ENCODE results near the gene TCF4. TPM values are rescaled to one million over a fixed set of nuclear protein-coding genes. Genes with fewer than 3 reads are reported as not detected.

Gene TCF4
- total RNA-seq, 1 experiment from 2014 or later: 143 TPM

GRCh38 chr18:55376387-55376786 lies 211.6 kb downstream of the TCF4 start:
- Histone ChIP-seq H3K36me3 (ENCODE audit: insufficient read depth, low read length, poor library complexity, severe bottlenecking) (no peaks in the 10 kb centered on the region), H3K9me3 (ENCODE audit: low read depth, low read length, poor library complexity, severe bottlenecking) (peaks cover 5% of the 10 kb centered on the region), H3K4me3 (ENCODE audit: low read depth, low read length, poor library complexity, severe bottlenecking) (no peak overlapping the region), H3K27ac (ENCODE audit: low read depth, low read length, poor library complexity, severe bottlenecking) (no peak overlapping the region), H3K27me3 (replicated peaks; ENCODE audit: insufficient read depth, low read depth, low read length, poor library complexity) (no peaks in the 10 kb centered on the region), H3K4me1 (ENCODE audit: insufficient read depth, low read length, poor library complexity, severe bottlenecking) (peaks cover 8% of the 10 kb centered on the region)
- CTCF ChIA-PET: no interaction called here
- POLR2A ChIA-PET (ENCODE audit: low non-redundant PET): no interaction called here
- BruUV-seq (replicated peaks): no TSS peak
- no peak for DNase-seq (ENCODE audit: low spot score)
- TF ChIP-seq CTCF (conservative IDR thresholded peaks at IDR 0.05; ENCODE audit: low read depth, low read length) (no peak), EZH2 (IDR thresholded peaks at IDR 0.05; ENCODE audit: borderline replicate concordance, low read depth, low read length, poor library complexity, severe bottlenecking) (no peak)
- intact Hi-C loops (cut with micrococcal nuclease; ENCODE audit: unreplicated experiment): no loop called here

GRCh38 chr18:55375930-55376329 lies 212.1 kb downstream of the TCF4 start:
- no peak for TF ChIP-seq CTCF (conservative IDR thresholded peaks at IDR 0.05; ENCODE audit: low read depth, low read length)
- no peak for TF ChIP-seq EZH2 (IDR thresholded peaks at IDR 0.05; ENCODE audit: borderline replicate concordance, low read depth, low read length, poor library complexity, severe bottlenecking)
- POLR2A ChIA-PET (ENCODE audit: low non-redundant PET): no interaction called here
- Histone ChIP-seq H3K4me1 (ENCODE audit: insufficient read depth, low read length, poor library complexity, severe bottlenecking) (peaks cover 8% of the 10 kb centered on the region), H3K9me3 (ENCODE audit: low read depth, low read length, poor library complexity, severe bottlenecking) (peaks cover 5% of the 10 kb centered on the region), H3K27me3 (replicated peaks; ENCODE audit: insufficient read depth, low read depth, low read length, poor library complexity) (no peaks in the 10 kb centered on the region), H3K27ac (ENCODE audit: low read depth, low read length, poor library complexity, severe bottlenecking) (no peak overlapping the region), H3K4me3 (ENCODE audit: low read depth, low read length, poor library complexity, severe bottlenecking) (no peak overlapping the region), H3K36me3 (ENCODE audit: insufficient read depth, low read length, poor library complexity, severe bottlenecking) (no peaks in the 10 kb centered on the region)
- DNase-seq (ENCODE audit: low spot score): no peak
- intact Hi-C loops (cut with micrococcal nuclease; ENCODE audit: unreplicated experiment): no loop called here
- CTCF ChIA-PET: no interaction called here
- BruUV-seq (replicated peaks): no TSS peak

- CTCF ChIA-PET: interaction anchor here (0.7 kb wide), 1 partner anchor 87 kb away, joined by 7 read pairs; no protein-coding TSS in a partner anchor
- POLR2A ChIA-PET (ENCODE audit: low non-redundant PET): no interaction called here
- BruUV-seq (replicated peaks): no TSS peak
These were observed 213.3 kb downstream of the TCF4 start for GRCh38 chr18:55374741-55375140.

More at GRCh38 chr18:55374741-55375140, 213.3 kb downstream of the TCF4 start:
- no peak overlapping the region for H3K4me3 ChIP-seq (ENCODE audit: low read depth, low read length, poor library complexity, severe bottlenecking)
- H3K27ac ChIP-seq (ENCODE audit: low read depth, low read length, poor library complexity, severe bottlenecking): no peak overlapping the region
- intact Hi-C loops (cut with micrococcal nuclease; ENCODE audit: unreplicated experiment): no loop called here
- H3K36me3 ChIP-seq (ENCODE audit: insufficient read depth, low read length, poor library complexity, severe bottlenecking): no peaks in the 10 kb centered on the region
- DNase-seq (ENCODE audit: low spot score): no peak
- TF ChIP-seq EZH2 (IDR thresholded peaks at IDR 0.05; ENCODE audit: borderline replicate concordance, low read depth, low read length, poor library complexity, severe bottlenecking) (no peak), CTCF (conservative IDR thresholded peaks at IDR 0.05; ENCODE audit: low read depth, low read length) (no peak)
- no peaks in the 10 kb centered on the region for H3K27me3 ChIP-seq (replicated peaks; ENCODE audit: insufficient read depth, low read depth, low read length, poor library complexity)
- H3K4me1 ChIP-seq (ENCODE audit: insufficient read depth, low read length, poor library complexity, severe bottlenecking): peaks cover 8% of the 10 kb centered on the region
- peaks cover 5% of the 10 kb centered on the region for H3K9me3 ChIP-seq (ENCODE audit: low read depth, low read length, poor library complexity, severe bottlenecking)

All from A673 (cell line).